Stimulated activated CD4-positive, alpha-beta T cell treated with anti-CD3 and anti-CD28 coated beads, Interleukin-15, amount 100 ng/mL, for 48 hours (primary cell): ENCODE results near the gene NFIC.

ENCODE experiments used
- DNase-seq, 2 donors: peaks; one replicate each; pipeline ENCODE4 v3.0.0-alpha.2; 2020; ENCODE audit warnings: low read depth in 2 of 2

NFIC gene

DNA sequence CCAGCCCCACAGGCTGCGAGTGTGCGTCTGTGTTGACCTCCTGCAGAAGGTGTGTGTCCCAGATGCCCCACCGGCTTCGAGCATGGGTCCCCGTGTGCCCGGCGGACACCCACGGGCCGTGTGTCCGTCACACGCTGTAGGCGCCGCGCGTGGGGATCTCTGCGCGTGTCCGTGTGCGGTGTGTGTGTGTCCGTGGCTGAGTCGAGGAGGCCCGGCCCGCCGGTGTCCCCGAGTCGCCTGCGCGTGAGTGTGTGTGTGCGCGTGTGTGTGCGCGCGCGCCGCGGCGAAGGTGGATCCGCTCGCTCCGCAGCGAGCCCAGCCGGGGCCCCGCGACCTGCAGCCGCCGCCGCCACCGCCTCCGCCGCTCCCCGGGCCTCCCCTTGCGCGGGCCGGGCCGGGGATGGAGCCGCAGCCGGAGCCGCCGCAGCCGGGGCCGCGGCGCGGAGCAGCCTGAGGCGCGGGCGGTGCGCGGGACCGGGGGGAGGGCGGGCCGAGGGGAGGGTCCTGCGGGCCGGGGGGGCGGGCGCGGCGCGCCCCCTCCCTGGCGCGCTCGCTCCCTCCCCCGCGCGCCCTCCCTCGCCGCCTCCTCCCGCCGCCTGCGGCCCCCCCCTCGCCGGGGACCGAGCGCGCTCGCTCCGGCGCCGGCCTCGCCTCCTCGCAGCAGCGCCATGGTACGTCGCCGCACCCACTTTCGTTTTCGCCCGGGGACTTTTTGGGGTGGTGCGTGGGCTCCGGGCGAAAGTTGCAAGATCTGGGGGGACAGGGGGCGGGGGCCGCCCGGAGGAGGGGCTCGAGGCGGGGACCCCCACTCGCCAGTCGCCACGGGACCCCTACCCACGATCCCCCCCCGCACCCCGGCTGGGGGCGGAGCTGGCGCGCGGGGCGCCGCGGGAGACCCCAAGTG lies 7.1 kb upstream of the NFIC start:
- DNase-seq = peak in 1 of 2 donors; percentile 44

DNA sequence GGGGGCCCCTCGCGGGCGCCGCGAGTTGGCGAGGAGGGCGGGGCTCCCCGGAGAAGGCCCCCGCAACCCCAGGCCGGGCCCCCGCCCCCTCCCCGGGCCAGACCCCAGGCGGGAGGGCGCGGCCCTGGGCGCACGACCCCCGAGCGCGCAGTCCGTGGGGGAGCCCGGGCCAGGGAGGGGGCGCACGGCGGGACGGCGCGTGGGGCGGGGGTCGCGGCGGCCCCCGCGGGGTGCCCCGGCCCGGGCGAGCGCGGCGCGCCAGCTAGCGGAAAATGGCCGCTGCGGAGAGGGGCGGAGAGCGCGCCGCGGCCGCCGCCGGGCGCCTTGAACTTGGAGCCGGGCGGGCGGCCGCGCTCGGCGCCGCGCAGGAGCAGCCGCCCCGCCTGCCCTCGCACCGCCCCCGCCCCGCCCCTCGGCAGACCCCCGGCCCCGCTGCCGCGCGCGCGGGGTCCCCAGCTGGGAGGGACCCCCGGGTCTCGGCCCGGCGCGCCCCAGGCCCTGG lies 6.4 kb upstream of the NFIC start:
- no peak for DNase-seq

DNA sequence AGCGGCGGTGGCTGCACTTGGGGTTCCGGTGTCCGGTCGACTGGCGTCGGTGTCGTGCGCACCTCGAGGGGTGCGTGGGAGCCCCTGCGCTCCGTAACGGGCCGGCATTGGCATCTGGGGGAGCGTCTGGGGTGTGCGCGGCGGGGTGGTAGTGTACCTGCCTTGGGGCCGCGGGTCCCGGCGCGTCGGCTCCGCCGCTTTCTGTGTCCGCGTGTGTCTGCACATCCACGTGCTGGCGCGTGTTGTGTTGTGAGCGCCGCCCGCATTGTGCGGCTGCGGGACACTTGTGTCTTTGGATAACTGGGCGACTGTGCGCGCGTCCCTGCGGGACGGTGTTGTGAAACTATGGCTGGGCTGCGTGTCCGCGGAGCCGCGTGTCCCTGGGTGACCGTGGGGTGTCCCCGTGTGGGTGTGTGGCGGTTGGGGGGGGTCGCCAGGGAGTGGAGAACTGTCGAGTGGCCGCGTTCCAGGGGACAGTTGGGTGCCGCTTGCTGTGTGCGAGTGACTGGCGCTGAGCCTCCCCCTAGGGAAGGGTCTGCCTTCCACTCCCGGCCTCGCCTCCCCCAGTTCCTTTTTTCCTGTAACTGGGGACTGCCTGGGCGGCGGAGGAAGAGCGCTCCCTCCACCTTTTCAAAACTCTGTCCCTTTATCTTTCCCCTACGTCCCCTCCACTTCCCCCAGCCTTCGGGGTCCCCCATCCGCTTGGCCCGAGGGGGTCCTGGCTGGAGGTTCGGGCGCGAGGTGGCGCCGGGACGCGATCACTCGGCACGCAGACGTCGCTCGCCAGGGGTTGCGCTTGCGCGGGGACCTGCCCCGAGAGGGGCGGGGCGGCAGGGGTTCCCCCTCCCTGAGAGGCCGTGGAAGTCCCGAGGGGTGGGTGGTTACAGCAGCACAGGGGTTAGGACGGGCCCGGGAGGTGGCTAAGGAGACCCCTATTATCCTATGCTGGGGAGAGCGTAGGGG lies 5.7 kb upstream of the NFIC start:
- DNase-seq = peak in 1 of 2 donors; percentile 61

DNA sequence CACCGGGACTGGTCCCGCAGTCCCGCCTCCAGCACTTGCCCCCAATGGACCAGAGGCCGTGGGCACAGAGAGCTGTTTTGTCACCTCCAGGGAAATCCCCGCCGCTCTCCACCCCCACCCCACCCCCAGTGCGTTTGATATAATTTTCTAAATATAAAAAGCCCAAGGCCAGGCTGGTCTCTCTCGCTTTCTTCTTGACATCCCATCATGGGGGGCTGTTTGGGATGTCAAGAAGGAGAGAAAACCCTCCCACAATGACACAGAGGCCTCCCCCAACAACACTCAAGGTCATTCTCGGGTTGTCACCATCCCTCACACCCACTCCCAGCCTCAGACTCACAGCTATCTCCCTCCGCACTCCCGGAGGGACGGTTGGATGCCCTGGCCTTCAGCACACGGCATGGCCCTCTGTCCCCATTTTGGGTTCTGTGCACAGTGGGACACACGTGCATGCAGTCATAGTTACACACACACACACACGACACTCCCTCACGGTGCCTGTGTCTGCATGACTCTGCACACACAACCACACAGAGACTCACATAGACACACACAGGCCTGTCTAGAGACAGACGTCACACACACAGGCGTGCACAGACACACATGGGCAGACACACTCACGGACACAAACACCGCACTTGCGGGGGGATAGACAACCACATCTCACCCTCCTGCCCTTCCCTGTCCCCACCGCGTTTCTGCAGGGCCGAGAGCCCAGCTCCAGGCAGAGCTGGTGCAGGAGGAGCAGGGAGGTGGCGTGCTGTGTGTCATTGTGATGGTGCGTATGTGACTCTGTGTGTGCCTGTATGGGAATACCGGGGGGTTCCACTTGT lies 4.8 kb upstream of the NFIC start:
- no peak for DNase-seq

DNA sequence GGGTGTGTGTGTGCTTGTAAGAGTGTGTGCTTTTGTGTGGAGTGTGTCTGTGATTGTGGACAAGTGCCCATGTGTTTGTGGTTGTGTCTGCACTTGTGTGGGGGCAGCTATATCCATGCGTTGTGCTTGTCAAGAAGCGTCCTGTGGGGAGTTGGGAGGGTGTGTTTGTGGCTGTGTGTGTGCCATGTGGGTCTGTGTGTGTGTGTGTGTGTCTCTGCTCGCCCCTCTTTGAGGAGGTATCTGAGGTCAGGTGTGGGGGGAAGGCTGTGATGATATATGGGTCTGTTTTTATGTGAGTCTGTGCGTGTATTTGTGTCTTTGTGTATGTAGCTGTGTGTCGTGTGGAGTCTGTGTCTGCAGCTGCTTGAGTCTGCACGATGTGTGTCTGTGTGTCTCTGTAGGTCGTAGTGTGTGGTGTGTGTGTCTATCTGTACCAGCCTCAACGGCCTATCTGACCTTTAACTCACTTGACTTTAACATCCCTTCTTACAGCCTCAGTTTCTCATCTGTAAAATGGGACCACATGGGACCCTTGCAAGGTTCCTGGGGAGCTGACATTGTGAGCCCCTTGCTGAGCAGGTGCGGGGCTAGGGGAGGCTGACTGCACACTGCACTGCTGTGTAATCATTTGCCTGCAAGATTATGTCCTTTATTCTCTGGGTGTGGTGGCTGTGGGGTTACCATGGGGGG lies 4.0 kb upstream of the NFIC start:
- no peak for DNase-seq

DNA sequence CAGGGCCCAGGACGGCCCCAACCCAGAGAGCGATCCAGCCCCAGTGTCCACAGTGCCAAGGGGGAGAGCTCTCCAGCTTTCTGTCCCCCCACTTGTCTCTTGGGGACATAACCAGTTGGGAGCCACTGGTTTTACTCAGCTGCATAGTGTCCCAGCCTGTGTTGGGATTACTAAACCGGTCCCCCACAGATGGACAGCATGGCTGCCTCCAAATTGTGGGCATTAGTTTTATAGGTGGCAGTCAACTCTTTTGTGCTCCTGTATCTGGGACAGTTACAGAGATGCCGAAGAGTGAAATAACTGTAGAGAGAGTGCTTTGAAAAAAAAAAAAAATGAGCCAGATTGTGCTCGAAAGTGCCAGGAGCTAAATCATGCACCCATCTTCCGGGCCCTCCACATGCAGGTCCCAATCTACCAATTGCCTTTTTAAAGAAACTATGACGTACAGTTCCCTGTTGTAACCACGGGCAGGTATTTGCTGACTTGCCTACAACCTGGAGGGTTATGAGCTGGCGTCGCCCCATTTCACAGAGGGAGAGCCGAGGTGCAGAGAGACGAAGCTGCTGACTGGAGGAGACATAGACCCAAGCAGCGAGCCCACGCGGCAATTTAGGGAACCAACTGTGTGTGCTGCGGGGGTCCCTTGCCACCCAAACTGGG lies 2.4 kb upstream of the NFIC start:
- DNase-seq = no peak

DNA sequence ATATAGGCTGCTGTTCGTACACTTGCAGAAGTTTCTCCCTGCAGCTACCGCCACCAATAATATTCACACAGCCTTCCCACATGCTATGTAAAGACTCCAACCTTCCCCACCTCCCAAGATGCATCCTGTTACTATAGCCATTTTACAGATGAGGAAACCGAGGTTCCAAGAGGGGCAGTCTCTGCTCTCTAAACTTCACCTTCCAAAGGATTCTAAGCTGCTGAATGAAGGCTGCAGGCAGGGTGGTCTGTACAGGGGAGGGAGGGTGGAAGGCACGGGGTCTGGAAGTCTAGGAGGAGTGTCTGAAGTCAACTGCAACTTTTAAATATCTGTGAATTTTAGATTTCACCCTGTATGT lies 1.9 kb upstream of the NFIC start:
- no peak for DNase-seq

DNA sequence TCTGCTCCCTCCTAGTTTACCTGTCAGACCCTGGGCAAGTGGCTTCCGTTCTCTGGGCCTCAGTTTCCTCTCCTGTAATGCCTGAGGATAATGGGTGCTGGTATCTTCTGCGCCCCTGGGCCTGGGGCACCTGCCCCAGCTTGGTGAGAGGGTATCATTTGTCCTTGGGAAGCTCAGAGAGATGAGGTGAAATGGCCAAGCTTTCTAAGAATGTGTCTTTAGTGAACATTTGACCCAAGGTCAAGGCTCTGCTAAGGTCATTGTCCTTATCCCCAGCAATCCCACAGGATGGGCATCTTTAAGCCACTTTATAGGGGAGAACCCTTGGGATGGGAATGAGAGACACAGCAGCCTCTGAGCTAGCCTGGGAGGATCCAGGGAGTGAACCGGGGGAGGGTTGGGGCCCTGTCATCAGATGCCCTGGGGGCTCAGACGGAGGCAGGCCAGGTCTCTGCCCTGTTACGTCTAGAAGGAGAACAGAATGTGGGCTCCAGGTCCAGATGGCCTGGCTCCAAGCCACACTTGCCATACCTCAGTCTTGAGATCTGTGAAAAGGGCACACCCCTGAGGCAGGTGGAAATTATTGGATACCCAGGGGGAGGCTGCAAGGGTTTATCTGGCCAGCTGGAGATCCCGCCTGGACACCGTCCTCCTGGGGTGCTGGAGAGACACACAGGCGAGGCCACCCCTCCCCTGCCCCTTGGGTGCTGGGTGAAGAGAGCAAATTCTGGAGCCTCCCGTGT lies 1.1 kb upstream of the NFIC start:
- no peak for DNase-seq

DNA sequence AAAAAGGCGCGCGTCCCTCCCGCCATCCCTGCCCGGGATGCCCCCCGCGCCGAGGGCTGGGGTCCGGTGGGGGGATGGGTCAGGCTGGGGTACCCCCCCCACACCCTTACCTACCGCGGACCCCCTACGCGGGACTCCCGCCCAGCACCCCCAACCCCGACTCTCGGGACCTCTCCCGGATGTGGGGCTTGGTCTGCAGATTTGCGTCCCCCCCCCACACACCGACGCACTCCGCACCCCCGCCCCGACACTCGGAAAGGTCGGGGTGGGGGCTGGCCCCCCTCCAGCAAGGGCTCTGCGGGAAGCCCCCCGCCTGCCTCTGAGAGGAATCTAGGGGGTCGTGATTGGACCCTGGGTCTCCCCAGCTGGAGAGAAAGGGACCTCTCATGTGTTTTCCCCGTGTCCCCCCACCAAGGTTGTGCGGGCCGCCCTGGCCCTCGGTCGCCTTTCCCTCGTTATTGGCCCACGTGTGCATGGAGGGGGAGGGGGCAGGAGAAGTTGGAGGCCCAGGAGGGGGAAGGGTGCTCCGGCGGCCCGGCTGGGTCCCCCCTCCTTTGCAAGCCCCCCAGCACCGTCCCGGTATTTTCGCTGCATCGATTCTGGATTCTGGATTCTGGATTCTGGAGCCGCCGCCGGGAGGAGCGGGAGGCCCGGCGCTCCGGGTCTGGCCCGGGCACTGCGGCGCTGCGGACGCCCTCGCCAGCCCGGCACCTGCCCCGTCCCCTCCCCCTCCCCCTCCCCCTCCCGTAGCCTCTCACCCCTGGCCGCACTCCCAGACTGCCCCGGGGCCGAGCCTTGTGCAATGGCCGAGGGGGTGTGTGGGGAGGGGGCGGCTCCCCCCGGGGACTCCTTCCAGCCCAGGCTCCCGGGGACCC lies 607 bp downstream of the NFIC start:
- no peak for DNase-seq

DNA sequence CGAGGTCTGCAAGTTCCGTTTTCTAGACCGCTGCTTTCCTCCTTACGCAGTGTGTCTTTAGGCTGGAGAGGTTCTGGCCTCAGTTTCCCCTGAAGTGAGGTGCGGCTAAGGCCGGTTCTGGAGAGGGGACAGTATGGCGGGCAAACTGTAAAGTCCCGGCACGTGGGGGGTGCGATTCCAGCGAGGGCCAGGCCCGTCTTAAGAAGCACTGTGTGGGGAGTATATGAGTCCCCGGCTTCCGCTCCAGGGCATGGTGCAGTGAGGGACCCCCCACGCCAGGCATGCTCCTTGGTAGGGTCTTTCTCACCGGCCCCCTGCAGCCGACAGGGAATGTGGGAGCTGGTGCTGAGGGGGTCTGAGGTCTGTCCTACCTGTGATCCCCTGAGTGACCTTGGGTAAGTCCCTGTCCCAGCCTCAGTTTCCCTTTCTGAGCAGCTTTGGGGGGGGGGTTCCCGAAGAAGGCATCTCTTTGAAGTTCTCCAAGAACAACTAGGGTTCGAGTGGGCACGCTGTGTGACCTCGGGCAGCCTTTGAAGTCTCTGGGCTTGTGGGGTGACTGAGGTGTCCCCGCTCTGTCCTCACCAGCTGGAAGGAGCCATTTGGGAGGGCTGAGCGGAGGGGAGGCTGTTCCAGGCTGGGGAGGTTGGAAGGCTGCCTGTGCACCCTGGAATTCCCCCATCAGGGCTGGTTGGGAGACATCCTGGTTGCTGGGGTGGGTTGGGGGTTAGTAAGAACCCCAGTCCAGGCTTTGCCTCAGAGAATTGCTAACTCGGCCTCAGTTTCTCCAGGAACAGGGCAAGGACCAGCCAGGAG lies 1.5 kb downstream of the NFIC start:
- no peak for DNase-seq

DNA sequence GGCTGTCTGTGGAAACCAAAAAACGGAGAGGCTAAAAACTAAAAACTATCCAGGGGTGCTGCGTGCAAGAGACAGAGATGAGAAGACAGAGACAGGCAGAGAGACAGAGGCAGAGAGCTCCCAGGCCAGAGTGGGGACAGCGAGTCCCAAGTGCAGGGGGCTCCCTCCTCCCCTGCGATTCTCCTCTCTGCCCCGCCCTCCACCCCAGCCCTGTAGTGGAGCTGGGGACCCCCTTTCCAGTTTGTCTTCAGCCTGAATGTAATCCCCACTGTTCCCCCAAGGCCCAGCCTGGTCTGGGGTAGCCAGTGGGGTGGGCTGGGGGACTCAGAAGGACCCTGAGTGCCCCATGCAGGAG lies 2.0 kb downstream of the NFIC start:
- DNase-seq = no peak

DNA sequence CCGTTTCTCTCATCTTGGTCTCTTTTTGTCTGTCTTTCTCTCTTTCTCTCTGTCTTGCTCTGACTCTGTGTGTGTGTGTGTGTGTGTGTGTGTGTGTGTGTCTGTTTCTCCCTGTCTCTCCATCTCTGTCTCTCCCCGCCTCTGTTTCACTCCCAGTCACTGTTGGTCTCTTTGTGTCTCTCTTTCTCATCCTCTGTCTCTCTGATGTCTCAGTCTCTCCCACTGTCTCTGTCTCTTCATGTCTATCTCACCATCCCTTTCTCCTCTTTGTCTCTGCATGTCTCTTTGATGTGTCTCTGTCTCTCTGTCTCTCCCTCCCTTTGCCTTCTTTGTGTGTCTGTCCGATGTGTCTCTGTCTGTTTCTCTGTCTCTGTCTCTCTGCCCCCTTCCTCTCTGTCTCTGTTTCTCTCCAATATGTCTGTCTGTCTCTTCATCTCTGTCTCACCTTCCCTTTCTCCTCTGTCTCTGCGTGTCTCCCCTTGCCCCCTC lies 2.5 kb downstream of the NFIC start:
- no peak for DNase-seq

DNA sequence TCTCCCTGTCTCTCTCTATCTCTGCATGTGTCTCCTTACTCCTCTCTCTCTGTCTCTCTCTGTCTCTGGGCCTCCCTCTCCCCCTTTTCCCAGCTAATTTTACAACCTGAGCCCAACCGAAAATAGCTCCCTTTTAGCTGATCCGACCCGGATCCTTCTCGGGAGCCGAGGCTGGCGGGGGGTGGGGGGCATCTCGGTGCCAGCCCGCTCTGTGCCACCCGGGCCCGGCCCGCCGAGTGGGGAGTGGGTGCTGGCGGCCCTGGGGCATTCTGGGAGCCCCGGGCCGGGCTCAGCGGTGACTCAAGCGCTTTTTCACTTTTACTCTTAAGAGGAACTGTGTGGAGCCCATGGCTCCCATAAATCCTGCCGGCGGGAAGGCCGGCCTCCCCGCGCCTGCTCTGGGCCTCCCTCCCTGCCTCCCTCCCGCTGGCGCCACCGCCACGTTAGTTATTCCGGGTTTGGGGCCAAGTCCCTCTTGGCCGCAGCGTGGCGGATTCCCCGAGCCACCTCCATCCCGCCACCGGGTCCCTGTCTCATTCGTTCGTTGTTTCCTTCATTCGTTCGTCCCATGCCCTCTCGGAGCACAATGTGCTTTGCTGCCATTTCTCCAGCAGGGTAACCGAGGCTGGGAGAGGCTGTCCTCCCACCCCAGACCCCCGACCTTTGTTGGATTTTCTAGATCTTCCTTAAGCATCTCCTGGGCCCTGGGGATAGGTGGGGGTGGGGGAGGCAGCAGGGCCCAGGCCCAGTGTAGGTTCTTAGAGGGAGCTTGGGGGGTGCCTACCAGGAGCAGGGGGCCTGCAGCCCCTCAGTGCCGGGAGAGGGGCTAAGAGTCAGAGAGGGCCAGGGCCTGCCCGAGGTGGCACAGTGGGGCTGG lies 3.2 kb downstream of the NFIC start:
- no peak for DNase-seq

DNA sequence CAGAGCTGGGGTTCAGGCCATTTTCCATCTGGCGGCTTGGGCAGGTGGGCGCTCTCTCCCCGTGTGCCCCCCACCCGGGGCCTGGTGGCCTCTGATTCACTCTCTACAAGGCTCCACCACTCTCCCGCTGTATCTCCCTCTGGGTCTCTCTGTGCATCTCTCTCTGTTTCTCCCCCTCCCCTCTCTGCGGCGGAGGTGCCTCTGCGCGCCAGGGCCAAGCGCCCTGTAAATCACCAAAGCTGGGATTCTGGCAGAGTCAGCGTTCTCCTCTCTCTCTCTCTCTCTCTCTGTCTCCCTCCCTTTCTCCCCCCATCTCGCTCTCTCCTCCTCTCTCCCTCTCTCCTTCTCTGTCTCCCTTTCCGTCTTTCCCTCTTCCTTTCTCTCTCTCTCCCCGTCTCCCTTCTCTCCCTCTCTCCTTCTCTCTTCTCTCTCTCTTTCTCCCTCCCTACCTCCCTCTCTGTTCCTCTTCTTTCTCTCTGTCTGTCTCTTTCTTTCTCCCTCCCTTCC lies 3.9 kb downstream of the NFIC start:
- no peak for DNase-seq

DNA sequence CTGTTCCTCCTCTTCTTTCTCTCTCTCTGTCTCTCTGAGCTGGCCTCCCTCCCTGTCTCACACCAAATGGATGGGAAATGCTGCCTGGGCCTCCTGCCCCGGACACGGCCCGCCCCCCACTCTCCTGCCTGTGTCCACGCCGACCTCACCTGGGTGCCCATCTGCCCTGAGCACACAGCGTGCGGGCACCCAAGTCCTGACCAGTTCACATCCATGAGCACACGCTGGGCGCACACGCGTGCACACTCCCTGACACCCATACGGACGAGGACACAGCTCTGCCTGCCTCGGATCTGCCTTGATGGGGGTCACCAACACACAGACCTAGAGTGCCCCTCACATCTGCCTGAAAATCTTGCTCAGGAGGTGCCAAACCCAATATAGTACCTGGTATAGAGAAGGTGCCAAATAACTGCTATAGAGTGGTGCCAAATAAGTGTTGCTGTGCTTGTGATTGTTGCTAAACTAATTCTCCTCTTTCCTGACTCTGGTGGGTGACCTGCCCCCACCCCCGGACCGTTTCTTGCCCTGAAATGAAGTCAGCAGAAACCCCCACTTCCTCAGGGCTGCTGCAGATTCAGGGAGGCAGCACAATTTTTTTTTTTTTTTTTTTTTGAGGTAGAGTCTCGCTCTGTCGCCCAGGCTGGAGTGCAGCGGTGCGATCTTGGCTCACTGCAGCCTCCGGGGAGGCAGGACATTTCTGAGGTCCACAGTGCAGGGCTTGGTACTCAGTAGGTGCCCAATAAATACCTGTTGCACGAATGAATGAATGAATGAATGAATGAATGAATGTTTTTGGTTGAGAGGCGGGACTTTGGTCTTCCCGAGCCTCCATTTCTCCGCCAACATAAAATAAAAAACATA lies 4.6 kb downstream of the NFIC start:
- no peak for DNase-seq

DNA sequence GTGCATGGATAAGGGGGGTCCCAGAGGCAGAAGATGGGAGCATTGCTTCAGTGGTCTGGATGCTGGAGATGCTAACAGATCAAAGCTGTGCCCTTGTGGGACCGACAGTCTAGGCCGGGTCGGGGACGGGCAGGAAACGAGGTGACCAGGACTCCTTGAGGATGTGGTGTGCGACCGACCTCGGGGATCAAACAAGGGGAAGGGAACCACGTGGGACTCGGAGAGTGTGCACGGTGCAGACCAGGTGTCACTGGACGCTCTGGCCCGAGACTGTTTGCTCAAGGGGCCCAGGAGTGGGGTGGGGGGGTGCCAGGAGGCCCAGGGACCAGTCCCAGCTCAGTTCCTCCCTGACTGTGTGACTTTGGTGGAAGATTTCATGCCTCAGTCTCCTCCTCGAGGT lies 6.0 kb downstream of the NFIC start:
- DNase-seq = no peak
